CD4-positive, alpha-beta T cell treated with Interferon alpha-2 for 1 hour (primary cell): ENCODE results near the gene HES1.

Experiments used
- DNase-seq, 2 donors: peaks; one replicate each; pipeline ENCODE4 v3.0.0-alpha.2; 2020 to 2022

HES1 gene

GRCh38 chr3:194102436-194102835 is 33.5 kb upstream of the HES1 start:
- DNase-seq: no peak

- peak; percentile 64 to 73 for DNase-seq
These were observed 32.4 kb upstream of the HES1 start for GRCh38 chr3:194103505-194103904.

- DNase-seq: peak; percentile 3 to 77
These were observed 31.8 kb upstream of the HES1 start for GRCh38 chr3:194103983-194104751.

GRCh38 chr3:194105292-194105691 is 30.7 kb upstream of the HES1 start:
- DNase-seq: no peak

GRCh38 chr3:194107107-194107506 is 28.8 kb upstream of the HES1 start:
- DNase-seq: no peak

- no peak for DNase-seq
These were observed 26.6 kb upstream of the HES1 start for GRCh38 chr3:194109192-194109863.

GRCh38 chr3:194110483-194110882 is 25.5 kb upstream of the HES1 start:
- no peak for DNase-seq

GRCh38 chr3:194111336-194111735 is 24.6 kb upstream of the HES1 start:
- no peak for DNase-seq

- DNase-seq: no peak
These were observed 23.5 kb upstream of the HES1 start for GRCh38 chr3:194112120-194113106.

- no peak for DNase-seq
These were observed 21.8 kb upstream of the HES1 start for GRCh38 chr3:194114123-194114522.

GRCh38 chr3:194117104-194117845 is 18.7 kb upstream of the HES1 start:
- no peak for DNase-seq

- no peak for DNase-seq
These were observed 17.0 kb upstream of the HES1 start for GRCh38 chr3:194118920-194119319.

GRCh38 chr3:194119831-194120590 is 15.9 kb upstream of the HES1 start:
- DNase-seq: no peak

- no peak for DNase-seq
These were observed 14.9 kb upstream of the HES1 start for GRCh38 chr3:194120789-194121770.

- no peak for DNase-seq
These were observed 13.9 kb upstream of the HES1 start for GRCh38 chr3:194121891-194122631.

GRCh38 chr3:194123726-194124125 is 12.2 kb upstream of the HES1 start:
- no peak for DNase-seq

- no peak for DNase-seq
These were observed 11.8 kb upstream of the HES1 start for GRCh38 chr3:194124193-194124592.

- DNase-seq: no peak
These were observed 10.5 kb upstream of the HES1 start for GRCh38 chr3:194125442-194125841.

GRCh38 chr3:194126790-194127189 is 9.2 kb upstream of the HES1 start:
- DNase-seq: no peak
